HEK293 (cell line): ENCODE results near the gene TXNL1.

Source experiments
- CTCF ChIA-PET: fragments of 350-600 bp; formaldehyde crosslinking; extraction: SDS; loops from one replicate; lab custom pipeline; 2021; ENCODE audit warnings: antibody characterized with exemption; lab: Yijun Ruan, JAX
- POLR2A ChIA-PET: fragments of 300-600 bp; formaldehyde crosslinking; extraction: SDS; loops from one replicate; lab custom pipeline; 2020; ENCODE audit warnings: antibody characterized with exemption, inconsistent platforms; lab: Yijun Ruan, JAX
- H3K27ac ChIP-seq: fragments of 200-500 bp; sonication (Bioruptor generic); 2 replicates; pipeline ENCODE4 v1.5.1; 2014; ENCODE audit warnings: low read depth, low read length, control low read depth, inconsistent platforms; ENCODE audit errors: extremely low read depth
- H3K36me3 ChIP-seq, 2 experiments: fragments of 200-500 bp in 1 of 2; sonication (Bioruptor generic) in 1 of 2; 1 replicate in 1 of 2; 2 replicates in 1 of 2; pipeline ENCODE4 v1.5.1; 2014 to 2017; ENCODE audit warnings: inconsistent platforms in 2 of 2, low read length in 2 of 2; ENCODE audit not compliant: control insufficient read depth in 2 of 2, insufficient read depth in 1 of 2
- H3K4me1 ChIP-seq: fragments of 200-500 bp; sonication (Bioruptor generic); 2 replicates; pipeline ENCODE4 v1.5.1; 2014; ENCODE audit warnings: mild to moderate bottlenecking, low read length, inconsistent platforms; ENCODE audit not compliant: control insufficient read depth, insufficient read depth
- H3K4me3 ChIP-seq: 2 replicates; pipeline ENCODE4 v1.5.1; 2011; ENCODE audit warnings: low read depth, mild to moderate bottlenecking, control low read depth, low read length, moderate library complexity
- H3K9me3 ChIP-seq: fragments of 200-500 bp; sonication (Bioruptor generic); 2 replicates; pipeline ENCODE4 v1.5.1; 2014; ENCODE audit warnings: low read depth, low read length, inconsistent platforms; ENCODE audit not compliant: control insufficient read depth, insufficient read depth
- HOXD13 ChIP-seq: sonication (generic); formaldehyde crosslinking; IDR thresholded peaks from 2 replicates; pipeline ENCODE4 v1.8.0; 2022; ENCODE audit warnings: missing genetic modification reagents, borderline replicate concordance
- KLF16 ChIP-seq: fragments of 450-650 bp; formaldehyde crosslinking; IDR thresholded peaks from 2 replicates; pipeline ENCODE4 v1.5.1; 2017; ENCODE audit warnings: missing biosample characterization, missing genetic modification characterization
- WT1 ChIP-seq: fragments of 450-650 bp; formaldehyde crosslinking; IDR thresholded peaks from 2 replicates; pipeline ENCODE4 v1.5.1; 2016; ENCODE audit warnings: missing biosample characterization, missing genetic modification characterization
- ZBTB48 ChIP-seq: fragments of 450-650 bp; formaldehyde crosslinking; IDR thresholded peaks from 2 replicates; pipeline ENCODE4 v1.5.1; 2016; ENCODE audit warnings: missing biosample characterization, missing genetic modification characterization
- ZFP3 ChIP-seq: fragments of 450-650 bp; formaldehyde crosslinking; IDR thresholded peaks from 2 replicates; pipeline ENCODE4 v1.5.1; 2016; ENCODE audit warnings: low read depth, missing biosample characterization, missing genetic modification characterization
- ZNF157 ChIP-seq: fragments of 450-650 bp; formaldehyde crosslinking; IDR thresholded peaks from 2 replicates; pipeline ENCODE4 v1.5.1; 2016; ENCODE audit warnings: missing biosample characterization, missing genetic modification characterization
- ZNF354C ChIP-seq: fragments of 450-650 bp; formaldehyde crosslinking; IDR thresholded peaks from 2 replicates; pipeline ENCODE4 v1.5.1; 2016; ENCODE audit warnings: missing biosample characterization, missing genetic modification characterization, low read depth, borderline replicate concordance
- TF ChIP-seq, protein P1 (sequence below): fragments of 450-650 bp; formaldehyde crosslinking; IDR thresholded peaks from 2 replicates; pipeline ENCODE4 v1.5.1; 2016; ENCODE audit warnings: missing biosample characterization, missing genetic modification characterization, borderline replicate concordance
- TF ChIP-seq, protein P2 (sequence below): fragments of 450-650 bp; formaldehyde crosslinking; IDR thresholded peaks from 2 replicates; pipeline ENCODE4 v1.5.1; 2017; ENCODE audit warnings: missing biosample characterization, missing genetic modification characterization
- TF ChIP-seq, protein P3 (sequence below): fragments of 450-650 bp; formaldehyde crosslinking; IDR thresholded peaks from 2 replicates; pipeline ENCODE4 v1.5.1; 2017; ENCODE audit warnings: missing biosample characterization, mild to moderate bottlenecking, missing genetic modification characterization, moderate library complexity
- TF ChIP-seq, protein P4 (sequence below): fragments of 450-650 bp; formaldehyde crosslinking; IDR thresholded peaks from 2 replicates; pipeline ENCODE4 v1.5.1; 2016; ENCODE audit warnings: missing biosample characterization, missing genetic modification characterization
- TF ChIP-seq, protein P5 (sequence below): fragments of 450-650 bp; formaldehyde crosslinking; IDR thresholded peaks from 2 replicates; pipeline ENCODE4 v1.5.1; 2016; ENCODE audit warnings: missing biosample characterization, missing genetic modification characterization
- TF ChIP-seq, protein P6 (sequence below): fragments of 450-650 bp; formaldehyde crosslinking; IDR thresholded peaks from 2 replicates; pipeline ENCODE4 v1.5.1; 2016; ENCODE audit warnings: missing biosample characterization, missing genetic modification characterization

The TXNL1 gene

DNA sequence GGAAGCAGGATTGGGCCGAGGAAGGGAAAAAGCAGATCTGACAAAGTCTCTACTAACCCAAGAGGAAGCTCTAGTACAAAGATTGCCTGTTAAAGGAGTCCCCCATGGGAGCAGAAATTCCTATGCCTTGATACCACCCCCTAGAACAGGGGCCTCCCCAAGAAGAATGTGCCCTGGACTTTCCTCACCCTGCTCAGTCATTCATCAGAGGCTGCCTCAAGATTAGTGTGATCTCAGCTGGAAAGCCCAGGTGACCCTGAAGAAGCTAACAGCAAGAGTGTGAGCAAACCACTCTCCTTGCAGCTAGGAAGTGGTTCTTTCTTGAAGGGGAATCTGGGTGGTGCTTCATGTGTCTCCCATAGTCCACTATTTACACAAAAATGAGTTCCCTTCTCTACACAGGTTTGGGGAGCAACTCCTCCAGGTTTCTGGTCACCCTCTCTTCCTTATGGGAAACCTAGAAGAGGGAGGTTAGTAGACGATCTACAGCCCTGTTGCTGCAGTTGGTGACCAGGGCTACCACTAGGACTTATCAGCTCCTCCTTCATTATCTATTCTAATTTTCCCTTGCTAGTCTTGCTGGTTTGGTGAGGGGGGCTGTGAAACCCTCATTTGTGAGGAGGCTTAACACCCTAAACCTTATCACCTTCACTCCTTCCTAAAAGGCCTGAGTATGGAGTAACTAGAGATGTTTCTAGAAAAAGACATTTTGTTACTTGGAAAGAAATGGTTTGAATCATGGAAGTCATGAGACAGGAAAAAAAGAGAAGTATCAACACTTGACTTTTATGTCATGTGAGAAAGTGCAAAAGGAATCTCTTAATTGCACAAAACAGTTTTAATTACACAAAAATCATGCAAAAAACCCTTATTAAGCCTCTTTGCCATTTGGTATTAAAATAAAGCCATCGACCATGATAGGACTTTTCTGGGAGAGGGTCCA lies 9.8 kb upstream of the TXNL1 start (continued):
- TF ChIP-seq, protein P1, sequence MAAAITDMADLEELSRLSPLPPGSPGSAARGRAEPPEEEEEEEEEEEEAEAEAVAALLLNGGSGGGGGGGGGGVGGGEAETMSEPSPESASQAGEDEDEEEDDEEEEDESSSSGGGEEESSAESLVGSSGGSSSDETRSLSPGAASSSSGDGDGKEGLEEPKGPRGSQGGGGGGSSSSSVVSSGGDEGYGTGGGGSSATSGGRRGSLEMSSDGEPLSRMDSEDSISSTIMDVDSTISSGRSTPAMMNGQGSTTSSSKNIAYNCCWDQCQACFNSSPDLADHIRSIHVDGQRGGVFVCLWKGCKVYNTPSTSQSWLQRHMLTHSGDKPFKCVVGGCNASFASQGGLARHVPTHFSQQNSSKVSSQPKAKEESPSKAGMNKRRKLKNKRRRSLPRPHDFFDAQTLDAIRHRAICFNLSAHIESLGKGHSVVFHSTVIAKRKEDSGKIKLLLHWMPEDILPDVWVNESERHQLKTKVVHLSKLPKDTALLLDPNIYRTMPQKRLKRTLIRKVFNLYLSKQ: no peak
- TF ChIP-seq, all 188 proteins: peak for 0

DNA sequence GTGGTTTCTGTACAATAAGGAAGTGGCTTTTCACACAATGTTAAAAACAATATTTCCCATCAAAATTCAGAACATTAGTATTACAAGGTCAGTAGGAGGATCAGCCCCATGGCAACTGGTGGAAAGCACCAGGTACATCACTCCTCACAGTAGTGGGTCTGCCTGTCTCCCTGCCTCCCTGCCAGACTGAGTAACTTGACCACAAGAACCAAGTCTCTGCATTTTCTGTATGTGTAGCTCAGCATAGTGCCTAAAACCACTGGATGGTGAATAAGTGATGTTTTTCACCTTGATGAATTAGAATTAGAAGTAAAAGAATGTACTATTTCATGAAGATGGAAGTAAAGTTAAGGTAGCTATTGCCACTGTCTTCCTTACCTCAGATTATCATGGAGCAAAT lies 8.7 kb upstream of the TXNL1 start:
- H3K4me1 ChIP-seq: no peaks in the 10 kb centered on the region
- TF ChIP-seq, protein P2, sequence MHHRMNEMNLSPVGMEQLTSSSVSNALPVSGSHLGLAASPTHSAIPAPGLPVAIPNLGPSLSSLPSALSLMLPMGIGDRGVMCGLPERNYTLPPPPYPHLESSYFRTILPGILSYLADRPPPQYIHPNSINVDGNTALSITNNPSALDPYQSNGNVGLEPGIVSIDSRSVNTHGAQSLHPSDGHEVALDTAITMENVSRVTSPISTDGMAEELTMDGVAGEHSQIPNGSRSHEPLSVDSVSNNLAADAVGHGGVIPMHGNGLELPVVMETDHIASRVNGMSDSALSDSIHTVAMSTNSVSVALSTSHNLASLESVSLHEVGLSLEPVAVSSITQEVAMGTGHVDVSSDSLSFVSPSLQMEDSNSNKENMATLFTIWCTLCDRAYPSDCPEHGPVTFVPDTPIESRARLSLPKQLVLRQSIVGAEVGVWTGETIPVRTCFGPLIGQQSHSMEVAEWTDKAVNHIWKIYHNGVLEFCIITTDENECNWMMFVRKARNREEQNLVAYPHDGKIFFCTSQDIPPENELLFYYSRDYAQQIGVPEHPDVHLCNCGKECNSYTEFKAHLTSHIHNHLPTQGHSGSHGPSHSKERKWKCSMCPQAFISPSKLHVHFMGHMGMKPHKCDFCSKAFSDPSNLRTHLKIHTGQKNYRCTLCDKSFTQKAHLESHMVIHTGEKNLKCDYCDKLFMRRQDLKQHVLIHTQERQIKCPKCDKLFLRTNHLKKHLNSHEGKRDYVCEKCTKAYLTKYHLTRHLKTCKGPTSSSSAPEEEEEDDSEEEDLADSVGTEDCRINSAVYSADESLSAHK: no peak
- TF ChIP-seq ZFP3 (tag by site-specific recombination) (no peak), ZBTB48 (no peak), HOXD13 (CRISPR knock-in tag) (no peak), WT1 (no peak), ZNF157 (tag by site-specific recombination) (no peak), KLF16 (tag by site-specific recombination) (no peak), ZNF354C (tag by site-specific recombination) (no peak)
- TF ChIP-seq, protein P3, sequence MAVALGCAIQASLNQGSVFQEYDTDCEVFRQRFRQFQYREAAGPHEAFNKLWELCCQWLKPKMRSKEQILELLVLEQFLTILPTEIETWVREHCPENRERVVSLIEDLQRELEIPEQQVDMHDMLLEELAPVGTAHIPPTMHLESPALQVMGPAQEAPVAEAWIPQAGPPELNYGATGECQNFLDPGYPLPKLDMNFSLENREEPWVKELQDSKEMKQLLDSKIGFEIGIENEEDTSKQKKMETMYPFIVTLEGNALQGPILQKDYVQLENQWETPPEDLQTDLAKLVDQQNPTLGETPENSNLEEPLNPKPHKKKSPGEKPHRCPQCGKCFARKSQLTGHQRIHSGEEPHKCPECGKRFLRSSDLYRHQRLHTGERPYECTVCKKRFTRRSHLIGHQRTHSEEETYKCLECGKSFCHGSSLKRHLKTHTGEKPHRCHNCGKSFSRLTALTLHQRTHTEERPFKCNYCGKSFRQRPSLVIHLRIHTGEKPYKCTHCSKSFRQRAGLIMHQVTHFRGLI (tag by site-specific recombination): no peak
- TF ChIP-seq, protein P4, sequence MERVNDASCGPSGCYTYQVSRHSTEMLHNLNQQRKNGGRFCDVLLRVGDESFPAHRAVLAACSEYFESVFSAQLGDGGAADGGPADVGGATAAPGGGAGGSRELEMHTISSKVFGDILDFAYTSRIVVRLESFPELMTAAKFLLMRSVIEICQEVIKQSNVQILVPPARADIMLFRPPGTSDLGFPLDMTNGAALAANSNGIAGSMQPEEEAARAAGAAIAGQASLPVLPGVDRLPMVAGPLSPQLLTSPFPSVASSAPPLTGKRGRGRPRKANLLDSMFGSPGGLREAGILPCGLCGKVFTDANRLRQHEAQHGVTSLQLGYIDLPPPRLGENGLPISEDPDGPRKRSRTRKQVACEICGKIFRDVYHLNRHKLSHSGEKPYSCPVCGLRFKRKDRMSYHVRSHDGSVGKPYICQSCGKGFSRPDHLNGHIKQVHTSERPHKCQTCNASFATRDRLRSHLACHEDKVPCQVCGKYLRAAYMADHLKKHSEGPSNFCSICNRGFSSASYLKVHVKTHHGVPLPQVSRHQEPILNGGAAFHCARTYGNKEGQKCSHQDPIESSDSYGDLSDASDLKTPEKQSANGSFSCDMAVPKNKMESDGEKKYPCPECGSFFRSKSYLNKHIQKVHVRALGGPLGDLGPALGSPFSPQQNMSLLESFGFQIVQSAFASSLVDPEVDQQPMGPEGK (tag by site-specific recombination): no peak
- TF ChIP-seq, protein P5, sequence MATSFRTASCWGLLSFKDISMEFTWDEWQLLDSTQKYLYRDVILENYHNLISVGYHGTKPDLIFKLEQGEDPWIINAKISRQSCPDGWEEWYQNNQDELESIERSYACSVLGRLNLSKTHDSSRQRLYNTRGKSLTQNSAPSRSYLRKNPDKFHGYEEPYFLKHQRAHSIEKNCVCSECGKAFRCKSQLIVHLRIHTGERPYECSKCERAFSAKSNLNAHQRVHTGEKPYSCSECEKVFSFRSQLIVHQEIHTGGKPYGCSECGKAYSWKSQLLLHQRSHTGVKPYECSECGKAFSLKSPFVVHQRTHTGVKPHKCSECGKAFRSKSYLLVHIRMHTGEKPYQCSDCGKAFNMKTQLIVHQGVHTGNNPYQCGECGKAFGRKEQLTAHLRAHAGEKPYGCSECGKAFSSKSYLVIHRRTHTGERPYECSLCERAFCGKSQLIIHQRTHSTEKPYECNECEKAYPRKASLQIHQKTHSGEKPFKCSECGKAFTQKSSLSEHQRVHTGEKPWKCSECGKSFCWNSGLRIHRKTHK (tag by site-specific recombination): no peak
- TF ChIP-seq, protein P6, sequence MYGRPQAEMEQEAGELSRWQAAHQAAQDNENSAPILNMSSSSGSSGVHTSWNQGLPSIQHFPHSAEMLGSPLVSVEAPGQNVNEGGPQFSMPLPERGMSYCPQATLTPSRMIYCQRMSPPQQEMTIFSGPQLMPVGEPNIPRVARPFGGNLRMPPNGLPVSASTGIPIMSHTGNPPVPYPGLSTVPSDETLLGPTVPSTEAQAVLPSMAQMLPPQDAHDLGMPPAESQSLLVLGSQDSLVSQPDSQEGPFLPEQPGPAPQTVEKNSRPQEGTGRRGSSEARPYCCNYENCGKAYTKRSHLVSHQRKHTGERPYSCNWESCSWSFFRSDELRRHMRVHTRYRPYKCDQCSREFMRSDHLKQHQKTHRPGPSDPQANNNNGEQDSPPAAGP (tag by site-specific recombination): no peak
- CTCF ChIA-PET: interaction anchor here (0.6 kb wide), 1 partner anchor 1310 kb away, joined by 3 read pairs; no protein-coding TSS in a partner anchor
- no peaks in the 10 kb centered on the region; a peak in 1 of 3 replicates for H3K36me3 ChIP-seq
- POLR2A ChIA-PET: no interaction called here
- H3K9me3 ChIP-seq: no peaks in the 10 kb centered on the region
- H3K27ac ChIP-seq: no peak overlapping the region
- H3K4me3 ChIP-seq: no peak overlapping the region
